ENCODE measurements around the gene RAB10. TPM values are rescaled to one million over a fixed set of nuclear protein-coding genes. Genes with fewer than 3 reads are reported as not detected.

The RAB10 gene
- total RNA-seq (100 to 1,000 TPM in 2 of 4 donors, 10 to 100 TPM in 2; 92.0 to 116 (median 98.9) TPM), polyA plus RNA-seq (10 to 100 TPM; 57.1 to 78.8 (median 67.1) TPM)

DNA sequence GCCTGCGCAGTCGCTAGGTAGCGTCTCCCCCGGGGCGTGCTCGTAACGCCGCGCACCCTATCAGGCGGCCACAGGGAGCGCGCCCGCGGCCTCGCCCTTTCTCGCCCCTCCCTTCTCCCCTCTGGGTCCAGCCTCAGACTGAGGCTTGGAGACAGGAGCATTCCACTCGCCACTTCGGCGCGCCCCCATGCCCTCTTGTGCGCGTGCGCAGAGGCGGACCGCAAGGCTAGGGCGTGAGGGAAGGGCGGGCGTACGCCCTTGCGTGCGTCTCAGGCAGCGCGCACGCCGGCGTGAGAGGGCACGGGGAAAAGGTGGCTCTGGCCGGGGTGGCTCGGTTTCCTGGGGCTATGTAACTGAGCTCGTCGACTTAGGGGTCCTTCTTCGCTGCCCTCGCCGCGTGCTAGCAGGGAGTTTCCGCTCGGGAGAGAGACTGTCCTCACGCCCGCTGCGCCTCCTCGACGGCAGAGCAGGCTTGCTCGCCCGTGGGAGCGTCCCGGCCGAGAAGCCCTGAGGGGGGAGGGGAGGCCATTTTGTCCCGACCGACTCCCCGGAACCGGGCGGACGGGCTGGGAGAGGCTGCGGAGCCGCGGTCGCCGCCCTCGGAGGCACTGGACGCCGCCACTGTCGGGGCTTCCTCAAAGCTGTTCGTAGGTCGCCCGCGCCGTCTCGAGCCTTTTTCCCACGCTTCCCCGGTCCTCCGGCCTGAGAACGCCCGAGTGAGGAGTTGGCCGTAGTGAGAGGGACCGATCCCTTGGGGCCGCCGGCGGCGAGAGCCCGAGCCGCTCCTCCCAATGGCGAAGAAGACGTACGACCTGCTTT is at the start of gene RAB10:
Gene RAB10, plus strand, starts transcription at position 267 of the 819 bp plus-strand sequence. Its CDS starts 525 bp downstream, at position 792.
- peak; percentile 98 to 99 (median 98) for TF ChIP-seq POLR2AphosphoS5 (IDR thresholded peaks at IDR 0.05)
- TF ChIP-seq POLR2A (IDR thresholded peaks at IDR 0.05), result peak; percentile 94 to 98
- TF ChIP-seq EP300 (IDR thresholded peaks at IDR 0.05), result no peak
- no peak for TF ChIP-seq CTCF (IDR thresholded peaks at IDR 0.05)
- intact Hi-C loops (cut with DNase I), result loop anchor here (1.0 to 5.0 kb wide), 6 partner anchors 43 to 313 kb away; partner anchors contain the start of genes ADGRF3, ASXL2, KIF3C and SELENOI
- H3K36me3 ChIP-seq, result peaks cover 0 to 12% (median 0%) of the 10 kb centered on the region in 4 donors
- H3K9me3 ChIP-seq, result no peaks in the 10 kb centered on the region
- no peaks in the 10 kb centered on the region for H3K27me3 ChIP-seq
- H3K27ac ChIP-seq, result peak within 1 kb of the TSS; percentile 92 to 99 (median 96)
- H3K4me1 ChIP-seq, result peaks cover 0 to 46% (median 38%) of the 10 kb centered on the region in 4 donors
- peak; percentile 100 for DNase-seq
- H3K4me3 ChIP-seq, result peak within 1 kb of the TSS; percentile 77 to 97 (median 96)
- 0 to 1% methylated on average over 93 of the region's 94 CpGs for WGBS, 2 donors

GRCh38 chr2:25988134-25988533 is 45.8 kb upstream of the RAB10 start:
- no peak overlapping the region for H3K4me3 ChIP-seq
- no peaks in the 10 kb centered on the region for H3K9me3 ChIP-seq
- intact Hi-C loops (cut with DNase I), result no loop called here
- WGBS, 2 donors, result 92 to 94% methylated on average over 9 of the region's 9 CpGs
- peaks cover 0 to 7% (median 2%) of the 10 kb centered on the region in 4 donors for H3K4me1 ChIP-seq
- TF ChIP-seq POLR2AphosphoS5 (IDR thresholded peaks at IDR 0.05) (no peak), EP300 (IDR thresholded peaks at IDR 0.05) (no peak)
- no peak overlapping the region for H3K27ac ChIP-seq
- no peaks in the 10 kb centered on the region for H3K27me3 ChIP-seq
- H3K36me3 ChIP-seq, result no peaks in the 10 kb centered on the region
- no peak for DNase-seq

GRCh38 chr2:25989154-25989553 is 44.7 kb upstream of the RAB10 start:
- DNase-seq, result no peak
- intact Hi-C loops (cut with DNase I), result no loop called here

GRCh38 chr2:25991965-25992364 is 41.9 kb upstream of the RAB10 start:
- TF ChIP-seq CTCF (IDR thresholded peaks at IDR 0.05) (no peak), POLR2AphosphoS5 (IDR thresholded peaks at IDR 0.05) (no peak), EP300 (IDR thresholded peaks at IDR 0.05) (no peak), POLR2A (IDR thresholded peaks at IDR 0.05) (no peak)
- no peak for DNase-seq
- 40 to 57% methylated on average over 3 of the region's 3 CpGs for WGBS, 2 donors
- no peaks in the 10 kb centered on the region for H3K36me3 ChIP-seq
- H3K4me1 ChIP-seq, result peaks cover 0 to 7% (median 0%) of the 10 kb centered on the region in 4 donors
- intact Hi-C loops (cut with DNase I), result loop anchor here (2.0 kb wide), 2 partner anchors 43 to 153 kb away; partner anchors contain the start of gene RAB10
- H3K9me3 ChIP-seq, result no peaks in the 10 kb centered on the region
- H3K27ac ChIP-seq, result no peak overlapping the region
- no peak overlapping the region for H3K4me3 ChIP-seq
- no peaks in the 10 kb centered on the region for H3K27me3 ChIP-seq

More at GRCh38 chr2:25989154-25989553, 44.7 kb upstream of the RAB10 start:
- Histone ChIP-seq H3K9me3 (no peaks in the 10 kb centered on the region), H3K27ac (no peak overlapping the region), H3K36me3 (no peaks in the 10 kb centered on the region), H3K27me3 (no peaks in the 10 kb centered on the region), H3K4me3 (no peak overlapping the region), H3K4me1 (peaks cover 0 to 7% (median 0%) of the 10 kb centered on the region in 4 donors)
- WGBS, 2 donors, result 86 to 92% methylated on average over 4 of the region's 4 CpGs
- TF ChIP-seq POLR2A (IDR thresholded peaks at IDR 0.05), result no peak
- no peak for TF ChIP-seq EP300 (IDR thresholded peaks at IDR 0.05)
- no peak for TF ChIP-seq CTCF (IDR thresholded peaks at IDR 0.05)
- no peak for TF ChIP-seq POLR2AphosphoS5 (IDR thresholded peaks at IDR 0.05)

DNA sequence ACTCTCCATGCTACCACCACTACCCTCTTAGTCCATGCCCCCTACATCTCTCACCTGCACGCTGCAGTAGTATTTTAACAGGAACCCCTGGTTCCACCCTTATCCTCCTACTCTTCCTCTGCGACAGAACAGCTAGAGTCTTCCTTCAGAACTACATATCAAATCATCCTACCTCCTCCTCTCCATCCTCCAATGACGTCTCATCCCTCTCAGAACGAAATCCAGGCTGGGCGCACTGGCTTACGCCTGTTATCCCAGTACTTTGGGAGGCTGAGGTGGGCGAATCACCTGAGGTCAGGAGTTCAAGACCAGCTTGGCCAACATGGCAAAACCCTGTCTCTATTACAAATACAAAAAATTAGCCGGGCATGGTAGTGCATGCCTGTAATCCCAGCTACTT is 41.3 kb upstream of the RAB10 start:
- Histone ChIP-seq H3K27me3 (no peaks in the 10 kb centered on the region), H3K27ac (no peak overlapping the region), H3K4me3 (no peak overlapping the region), H3K36me3 (no peaks in the 10 kb centered on the region), H3K4me1 (peaks cover 0 to 7% (median 0%) of the 10 kb centered on the region in 4 donors), H3K9me3 (no peaks in the 10 kb centered on the region)
- no peak for TF ChIP-seq EP300 (IDR thresholded peaks at IDR 0.05)
- no peak for TF ChIP-seq POLR2AphosphoS5 (IDR thresholded peaks at IDR 0.05)
- TF ChIP-seq CTCF (IDR thresholded peaks at IDR 0.05), result no peak
- no peak for TF ChIP-seq POLR2A (IDR thresholded peaks at IDR 0.05)
- intact Hi-C loops (cut with DNase I), result no loop called here
- DNase-seq, result no peak
- 94 to 97% methylated on average over 8 of the region's 8 CpGs for WGBS, 2 donors
